Prostate gland (tissue), 2 donors: ENCODE measurements around the gene ARL14EP. TPM values are rescaled to one million over a fixed set of nuclear protein-coding genes. Genes with fewer than 3 reads are reported as not detected.

Experiments used
- DNase-seq: peaks from one replicate; pipeline ENCODE4 v3.0.0-alpha.2; 2019; ENCODE audit warnings: low spot score
- H3K27ac ChIP-seq, 2 donors: fragments of 200-600 bp; sonication (generic); 2 replicates each; pipeline ENCODE4 v1.5.1; 2017 to 2019
- H3K27me3 ChIP-seq: fragments of 200-600 bp; sonication (generic); replicated peaks from 2 replicates; pipeline ENCODE4 v1.5.1; 2019; ENCODE audit not compliant: insufficient read depth
- H3K36me3 ChIP-seq, 2 donors: fragments of 200-600 bp; sonication (generic); 1 replicate in 1 of 2; 2 replicates in 1 of 2; pipeline versions ENCODE4 v1.5.1 to v1.8.1; 2017 to 2019
- H3K4me1 ChIP-seq: fragments of 200-600 bp; sonication (generic); replicated peaks from 2 replicates; pipeline ENCODE4 v1.5.1; 2019
- H3K4me3 ChIP-seq, 2 donors: fragments of 200-600 bp; sonication (generic); 2 replicates each; pipeline ENCODE4 v1.5.1; 2017 to 2019
- H3K9me3 ChIP-seq: fragments of 200-600 bp; sonication (generic); 2 replicates; pipeline ENCODE4 v1.5.1; 2017
- POLR2A ChIP-seq: fragments of 450-650 bp; IDR thresholded peaks from one replicate; pipeline ENCODE4 v1.6.1; 2016; ENCODE audit warnings: antibody characterized with exemption, mild to moderate bottlenecking
- POLR2AphosphoS5 ChIP-seq: sonication (generic); formaldehyde crosslinking; IDR thresholded peaks from one replicate; pipeline ENCODE4 v1.6.1; 2017; ENCODE audit warnings: antibody characterized with exemption
- WGBS: methylation state at CpG from one replicate; pipeline ENCODE4 v1.1.5; 2018; 5-methylcytosine and 5-hydroxymethylcytosine counted together
- intact Hi-C: fragments of 100-400 bp; cut with DNase I; formaldehyde crosslinking; loops from one replicate; pipeline ENCODE4 v1.14.2; 2022
- total RNA-seq, 2 donors: library from RNA; depleted of rRNA; stranded (reverse); fragments of >200 nt; gene quantifications; one replicate each; pipeline ENCODE4 v1.1.0, GENCODE V29; 2016
- TF ChIP-seq, protein P1 (sequence below), 4 experiments: fragments of 200-600 bp in 2 of 4; fragments of 450-650 bp in 2 of 4; sonication (generic) in 2 of 4; IDR thresholded peaks; 1 replicate in 3 of 4; 2 replicates in 1 of 4; pipeline ENCODE4 v1.5.1; 2016 to 2019; ENCODE audit warnings: antibody characterized with exemption in 4 of 4, mild to moderate bottlenecking in 2 of 4, moderate library complexity in 2 of 4

Gene ARL14EP
- total RNA-seq, 2 donors from 2014 or later = 26.0 to 27.9 TPM

DNA sequence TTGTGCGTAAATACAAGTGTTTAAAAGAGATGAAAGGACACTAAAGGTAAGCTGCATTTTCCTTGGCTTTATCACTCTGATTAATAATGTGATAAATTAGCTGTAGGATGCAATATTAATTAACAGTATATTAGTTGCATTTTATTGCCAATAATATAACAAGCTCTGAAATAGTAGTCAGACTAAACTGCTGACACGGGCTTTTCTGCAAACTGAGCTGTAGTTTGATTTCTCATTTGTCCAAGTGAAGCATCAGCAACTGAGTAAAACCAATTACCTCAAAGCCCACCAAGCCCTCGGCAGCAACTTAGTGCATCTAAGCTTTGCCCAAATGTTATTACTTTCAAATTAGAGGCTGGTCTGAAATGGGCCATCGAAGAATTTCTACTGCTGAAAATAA lies 33.5 kb downstream of the ARL14EP start:
- H3K27ac ChIP-seq = no peak overlapping the region
- H3K4me1 ChIP-seq = no peaks in the 10 kb centered on the region
- DNase-seq = no peak
- H3K36me3 ChIP-seq = no peaks in the 10 kb centered on the region
- WGBS = 97% methylated on average over 4 of the region's 4 CpGs
- no peaks in the 10 kb centered on the region for H3K9me3 ChIP-seq
- TF ChIP-seq, protein P1, sequence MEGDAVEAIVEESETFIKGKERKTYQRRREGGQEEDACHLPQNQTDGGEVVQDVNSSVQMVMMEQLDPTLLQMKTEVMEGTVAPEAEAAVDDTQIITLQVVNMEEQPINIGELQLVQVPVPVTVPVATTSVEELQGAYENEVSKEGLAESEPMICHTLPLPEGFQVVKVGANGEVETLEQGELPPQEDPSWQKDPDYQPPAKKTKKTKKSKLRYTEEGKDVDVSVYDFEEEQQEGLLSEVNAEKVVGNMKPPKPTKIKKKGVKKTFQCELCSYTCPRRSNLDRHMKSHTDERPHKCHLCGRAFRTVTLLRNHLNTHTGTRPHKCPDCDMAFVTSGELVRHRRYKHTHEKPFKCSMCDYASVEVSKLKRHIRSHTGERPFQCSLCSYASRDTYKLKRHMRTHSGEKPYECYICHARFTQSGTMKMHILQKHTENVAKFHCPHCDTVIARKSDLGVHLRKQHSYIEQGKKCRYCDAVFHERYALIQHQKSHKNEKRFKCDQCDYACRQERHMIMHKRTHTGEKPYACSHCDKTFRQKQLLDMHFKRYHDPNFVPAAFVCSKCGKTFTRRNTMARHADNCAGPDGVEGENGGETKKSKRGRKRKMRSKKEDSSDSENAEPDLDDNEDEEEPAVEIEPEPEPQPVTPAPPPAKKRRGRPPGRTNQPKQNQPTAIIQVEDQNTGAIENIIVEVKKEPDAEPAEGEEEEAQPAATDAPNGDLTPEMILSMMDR (IDR thresholded peaks at IDR 0.05) = no peak
- TF ChIP-seq POLR2A = no peak
- intact Hi-C loops = loop anchor here (10.0 kb wide), 1 partner anchor 228 kb away; the partner anchor contains the start of gene MPPED2
- H3K27me3 ChIP-seq = no peaks in the 10 kb centered on the region
- H3K4me3 ChIP-seq = no peak overlapping the region

DNA sequence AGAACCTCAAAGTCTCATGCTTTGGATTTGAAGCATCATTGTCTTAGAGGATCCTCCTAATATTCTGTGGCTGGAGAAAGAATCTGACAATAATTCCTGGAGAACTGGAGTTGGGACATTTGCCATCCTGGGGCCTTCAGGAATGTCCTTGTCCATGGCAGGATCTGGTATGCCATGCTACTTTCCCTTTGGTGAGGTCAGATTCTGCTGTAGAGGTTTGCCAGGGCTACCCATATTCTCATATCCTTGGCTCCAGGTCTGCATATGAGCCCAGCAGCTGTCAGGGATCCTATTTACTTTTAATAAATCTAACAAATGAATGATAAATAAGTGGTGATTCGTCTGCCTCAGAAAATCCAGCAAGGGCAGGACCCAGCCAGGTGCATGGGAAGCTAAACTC lies 35.0 kb downstream of the ARL14EP start:
- intact Hi-C loops = loop anchor here (10.0 kb wide), 1 partner anchor 227 kb away; the partner anchor contains the start of gene MPPED2
- no peaks in the 10 kb centered on the region for H3K27me3 ChIP-seq
- no peaks in the 10 kb centered on the region for H3K4me1 ChIP-seq
- no peak for DNase-seq
- H3K27ac ChIP-seq = peak overlapping the region in 1 of 2 donors; percentile 3
- WGBS = 19% methylated on average over 1 of the region's 1 CpG
- TF ChIP-seq POLR2AphosphoS5 (no peak), POLR2A (no peak)
- TF ChIP-seq, protein P1 (IDR thresholded peaks at IDR 0.05) = no peak
- H3K9me3 ChIP-seq = no peaks in the 10 kb centered on the region
- no peaks in the 10 kb centered on the region for H3K36me3 ChIP-seq
- no peak overlapping the region for H3K4me3 ChIP-seq

DNA sequence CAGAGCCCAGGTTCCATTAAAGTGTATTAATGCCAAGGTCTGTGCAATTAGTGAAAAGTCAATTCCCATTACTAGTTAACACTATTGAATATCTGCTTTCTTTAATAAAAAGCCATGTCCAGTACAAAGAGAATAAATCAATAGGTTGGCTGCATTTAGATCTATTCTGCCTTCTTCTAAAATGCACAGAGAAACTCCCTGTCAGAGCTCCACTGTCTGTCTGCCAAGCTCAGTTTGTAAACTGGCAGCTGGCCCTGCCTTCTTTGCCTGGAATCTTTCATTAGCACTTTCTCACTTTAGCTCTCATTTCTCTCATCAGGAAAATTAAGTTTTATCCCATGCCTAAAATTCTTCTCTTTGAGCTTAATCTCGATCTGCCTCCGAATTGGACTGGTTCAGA lies 35.6 kb downstream of the ARL14EP start:
- no peak overlapping the region for H3K4me3 ChIP-seq
- H3K4me1 ChIP-seq = no peaks in the 10 kb centered on the region
- H3K36me3 ChIP-seq = no peaks in the 10 kb centered on the region
- H3K9me3 ChIP-seq = no peaks in the 10 kb centered on the region
- DNase-seq = no peak
- 74% methylated on average over 2 of the region's 2 CpGs for WGBS
- no peaks in the 10 kb centered on the region for H3K27me3 ChIP-seq
- H3K27ac ChIP-seq = peak overlapping the region in 1 of 2 donors; percentile 3
- TF ChIP-seq, protein P1 (IDR thresholded peaks at IDR 0.05) = no peak
- TF ChIP-seq POLR2A (no peak), POLR2AphosphoS5 (no peak)
- intact Hi-C loops = loop anchor here (10.0 kb wide), 1 partner anchor 226 kb away; the partner anchor contains the start of gene MPPED2

DNA sequence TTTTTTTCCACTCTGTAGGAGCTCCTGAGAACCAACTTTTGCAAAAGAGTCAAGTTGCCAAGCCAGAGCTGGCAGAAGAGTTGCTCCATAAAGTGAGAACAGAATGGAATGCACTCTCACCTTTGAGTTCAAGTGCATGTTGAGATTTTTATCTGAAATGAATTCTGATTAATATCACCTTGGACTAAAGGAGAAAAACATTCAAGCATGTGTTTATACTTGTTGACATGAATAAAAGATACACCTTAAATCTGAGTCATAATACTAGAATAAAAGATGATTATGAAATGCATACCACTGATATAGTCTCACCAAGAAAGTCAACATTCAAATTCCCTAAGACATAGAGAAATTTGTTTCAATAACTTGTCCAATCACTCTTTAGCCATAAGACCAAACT lies 37.8 kb downstream of the ARL14EP start:
- intact Hi-C loops = no loop called here
- H3K27ac ChIP-seq = no peak overlapping the region
- H3K4me1 ChIP-seq = no peaks in the 10 kb centered on the region
- no peak for TF ChIP-seq POLR2A
- no peak overlapping the region for H3K4me3 ChIP-seq
- H3K9me3 ChIP-seq = no peaks in the 10 kb centered on the region
- no peak for DNase-seq
- no peaks in the 10 kb centered on the region for H3K36me3 ChIP-seq
- no peaks in the 10 kb centered on the region for H3K27me3 ChIP-seq

DNA sequence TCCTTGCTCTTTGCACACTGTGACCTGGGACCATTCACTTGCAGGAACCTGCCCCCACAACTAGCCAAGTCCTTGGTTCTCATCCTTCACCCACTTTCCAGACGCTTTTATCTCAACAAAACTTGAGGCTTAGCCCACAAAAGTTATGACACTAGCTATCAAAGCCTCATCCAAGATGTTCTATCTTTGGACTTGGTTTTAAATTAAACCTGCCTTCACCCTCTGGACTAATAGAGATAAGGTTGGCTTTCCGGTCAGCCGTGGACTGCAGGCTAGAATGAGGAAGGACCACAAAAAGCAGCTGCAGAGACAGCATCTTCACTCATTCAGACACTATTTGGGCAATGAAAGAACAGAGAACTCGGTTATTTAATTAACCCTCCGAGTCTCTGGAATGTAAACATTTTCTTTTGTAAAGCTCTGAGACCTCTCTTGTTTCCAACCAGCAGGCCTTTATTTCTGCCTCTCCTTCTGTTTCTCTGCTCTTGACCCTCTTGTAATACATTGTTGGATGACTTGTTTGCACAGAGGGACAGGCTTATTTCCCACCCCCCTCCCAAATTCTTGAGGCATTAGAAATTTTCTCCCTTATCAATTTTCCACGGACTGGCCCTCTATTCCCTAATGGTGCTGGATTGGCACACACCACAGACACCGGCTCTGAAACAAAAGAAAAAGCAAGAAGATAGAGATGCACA lies 41.4 kb downstream of the ARL14EP start:
- 32% methylated on average over 7 of the region's 7 CpGs for WGBS
- Histone ChIP-seq H3K36me3 (no peaks in the 10 kb centered on the region), H3K4me1 (no peaks in the 10 kb centered on the region), H3K9me3 (no peaks in the 10 kb centered on the region), H3K4me3 (no peak overlapping the region), H3K27ac (no peak overlapping the region), H3K27me3 (no peaks in the 10 kb centered on the region)
- intact Hi-C loops = no loop called here
- TF ChIP-seq, protein P1 (IDR thresholded peaks at IDR 0.05) = no peak
- no peak for TF ChIP-seq POLR2A
- no peak for DNase-seq
